Ishikawa (cell line): ENCODE data around the gene PCP4L1.

Source experiments
- CEBPB ChIP-seq: IDR thresholded peaks from 2 replicates; pipeline ENCODE4 v1.6.1; 2012
- CREB1 ChIP-seq: IDR thresholded peaks from 2 replicates; pipeline ENCODE4 v1.6.1; 2012; ENCODE audit warnings: low read depth
- EGR1 ChIP-seq: IDR thresholded peaks from 2 replicates; pipeline ENCODE4 v1.6.1; 2012
- FOXM1 ChIP-seq: IDR thresholded peaks from 2 replicates; pipeline ENCODE4 v1.6.1; 2012; ENCODE audit warnings: low read depth, borderline replicate concordance
- NFIC ChIP-seq: IDR thresholded peaks from 2 replicates; pipeline ENCODE4 v1.6.1; 2012
- RAD21 ChIP-seq: IDR thresholded peaks from 2 replicates; pipeline ENCODE4 v1.6.1; 2012; ENCODE audit warnings: low read depth
- TEAD4 ChIP-seq: IDR thresholded peaks from 2 replicates; pipeline ENCODE4 v1.6.1; 2012
- TF ChIP-seq, protein P1 (sequence below): IDR thresholded peaks from 2 replicates; pipeline ENCODE4 v1.6.1; 2012

DNA sequence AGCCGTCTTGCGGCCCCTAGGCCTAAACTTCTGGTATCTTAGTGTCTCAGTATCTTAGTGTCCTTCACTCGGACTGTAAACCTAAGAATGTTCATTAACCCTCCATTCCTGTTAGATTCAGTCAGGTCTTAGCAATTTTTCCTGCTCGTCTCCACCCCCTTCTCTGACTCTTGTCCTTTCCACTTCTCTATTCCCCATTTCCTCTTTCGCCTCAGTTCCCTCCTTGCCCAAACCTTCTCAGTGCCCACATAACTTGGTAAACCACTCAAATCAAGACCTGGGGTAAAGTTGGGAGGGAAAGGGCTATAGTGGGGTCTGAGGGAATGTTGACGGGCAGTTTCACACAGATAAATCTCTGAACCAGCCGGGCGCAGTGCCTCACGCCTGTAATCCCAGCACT lies 44.2 kb upstream of the PCP4L1 start:
- TF ChIP-seq, protein P1, sequence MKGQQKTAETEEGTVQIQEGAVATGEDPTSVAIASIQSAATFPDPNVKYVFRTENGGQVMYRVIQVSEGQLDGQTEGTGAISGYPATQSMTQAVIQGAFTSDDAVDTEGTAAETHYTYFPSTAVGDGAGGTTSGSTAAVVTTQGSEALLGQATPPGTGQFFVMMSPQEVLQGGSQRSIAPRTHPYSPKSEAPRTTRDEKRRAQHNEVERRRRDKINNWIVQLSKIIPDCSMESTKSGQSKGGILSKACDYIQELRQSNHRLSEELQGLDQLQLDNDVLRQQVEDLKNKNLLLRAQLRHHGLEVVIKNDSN: no peak
- no peak for TF ChIP-seq FOXM1
- TF ChIP-seq RAD21: no peak
- no peak for TF ChIP-seq EGR1
- no peak for TF ChIP-seq CREB1
- TF ChIP-seq CEBPB: no peak
- TF ChIP-seq NFIC: no peak
- no peak for TF ChIP-seq TEAD4
